ENCODE measurements around the gene GPSM1. TPM values are rescaled to one million over a fixed set of nuclear protein-coding genes. Genes with fewer than 3 reads are reported as not detected.

GPSM1 gene
- total and polyA plus RNA-seq, 5 donors from 2014 or later, result 0.59 to 12.3 (median 1.3) TPM

DNA sequence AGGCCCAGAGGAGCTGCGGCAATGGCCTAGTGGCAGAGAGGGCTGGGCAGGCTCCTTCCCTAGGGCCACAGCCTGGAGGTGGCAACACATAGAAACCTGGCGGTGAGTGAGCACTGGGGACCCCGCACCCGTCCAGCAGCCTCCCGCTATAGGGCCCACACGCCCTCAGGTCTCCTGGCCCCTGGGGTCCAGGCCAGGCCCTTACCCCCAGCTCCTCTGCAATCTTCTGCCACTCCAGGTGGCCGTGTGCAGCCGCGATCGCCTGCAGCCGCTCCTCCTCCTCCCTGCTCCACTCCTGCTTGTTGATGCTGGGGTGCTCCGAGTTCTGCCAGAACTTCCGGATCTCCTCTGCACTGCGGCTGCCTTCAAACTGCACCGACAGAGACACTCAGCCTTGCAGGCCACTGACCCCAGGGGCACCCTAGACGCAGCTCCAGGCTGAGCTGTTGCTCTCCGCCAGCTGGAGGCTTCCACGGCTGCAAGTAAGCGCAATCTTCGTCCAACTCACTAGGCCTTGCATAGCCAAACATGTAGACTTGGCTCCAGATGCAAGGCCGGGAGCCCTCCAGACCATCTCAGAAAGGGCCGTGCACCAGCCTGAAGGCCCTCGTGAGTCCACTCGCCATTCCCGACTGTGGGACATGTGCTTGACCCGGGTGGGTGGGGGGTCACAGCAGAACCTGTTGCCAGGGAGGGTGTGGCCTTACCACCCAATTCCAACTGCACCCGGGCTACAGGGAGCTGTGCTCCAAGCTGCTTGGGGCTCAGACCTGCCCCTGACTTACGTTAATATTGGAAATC is 64.6 kb downstream of the GPSM1 start:
- Histone ChIP-seq H3K27ac (ENCODE audit: insufficient read depth, low read length, poor library complexity, severe bottlenecking) (no peak overlapping the region), H3K4me1 (ENCODE audit: control insufficient read depth, insufficient read depth, low read length, poor library complexity, severe bottlenecking) (no peaks in the 10 kb centered on the region), H3K36me3 (ENCODE audit: control insufficient read depth, insufficient read depth, low read length) (peaks cover 60% of the 10 kb centered on the region), H3K4me3 (ENCODE audit: low read depth, low read length) (no peak overlapping the region), H3K9me3 (ENCODE audit: control insufficient read depth in 2 of 2, low read length in 2 of 2) (no peaks in the 10 kb centered on the region), H3K27me3 (ENCODE audit: control insufficient read depth, insufficient read depth, low read length) (no peaks in the 10 kb centered on the region)
- no peak for DNase-seq
- peaks cover 0 to 4% (median 2%) of the 10 kb centered on the region in 4 donors for H3K4me1 Mint-ChIP-seq
- H3K27ac Mint-ChIP-seq, result no peak overlapping the region
- peak overlapping the region in 1 of 4 donors; percentile 74 for H3K4me3 Mint-ChIP-seq
- no peaks in the 10 kb centered on the region for H3K27me3 Mint-ChIP-seq
- no peaks in the 10 kb centered on the region for H3K9me3 Mint-ChIP-seq
- ATAC-seq (ENCODE audit: low read depth in 2 of 2), result no peak
- peaks cover 21% of the 10 kb centered on the region for H3K36me3 Mint-ChIP-seq

DNA sequence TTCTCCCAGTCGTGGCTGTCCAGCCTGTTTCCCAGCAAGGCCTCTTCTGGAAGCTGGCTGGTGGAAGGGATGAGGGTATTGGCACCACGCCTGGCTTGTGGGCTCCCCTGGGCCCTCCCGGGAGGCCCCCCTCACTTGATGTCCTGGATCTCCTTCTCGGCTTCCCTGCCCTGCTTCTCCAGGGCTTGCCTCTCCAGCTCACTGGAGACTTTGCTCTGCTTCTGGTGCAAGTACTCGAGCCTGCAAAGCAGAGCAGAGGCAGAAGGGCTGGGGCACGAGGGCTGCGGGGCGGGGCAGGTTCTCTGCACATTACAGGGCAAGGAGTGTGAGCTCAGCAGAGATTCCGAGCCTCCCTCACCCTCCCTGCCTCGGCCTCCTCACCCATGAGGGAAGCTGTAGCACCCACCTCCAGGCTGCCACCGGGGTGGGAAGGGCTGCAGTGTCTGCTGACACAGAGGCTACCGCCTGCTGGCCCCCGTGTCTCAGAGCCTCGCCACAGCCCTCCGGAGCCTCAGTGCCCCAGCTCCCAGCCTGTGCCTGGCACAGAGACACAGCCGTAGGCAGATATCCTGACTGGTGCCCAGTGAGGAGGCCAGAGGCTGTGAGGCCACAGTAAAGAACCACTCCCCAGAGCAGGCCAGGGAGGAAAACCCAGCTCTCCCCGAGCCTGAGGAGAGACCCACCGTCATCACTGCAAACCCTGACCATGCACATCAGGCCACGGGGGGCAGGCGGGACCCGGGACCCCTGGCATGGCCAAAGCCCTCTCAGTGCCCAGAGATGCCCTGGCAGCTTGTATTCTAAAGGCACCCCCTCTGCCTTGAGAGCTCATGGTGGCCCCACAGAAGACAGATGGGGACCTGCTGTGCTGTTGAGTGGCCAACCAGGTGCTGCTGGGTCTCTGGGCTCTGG is 65.5 kb downstream of the GPSM1 start:
- Mint-ChIP-seq H3K27me3 (no peaks in the 10 kb centered on the region), H3K9me3 (no peaks in the 10 kb centered on the region), H3K4me1 (peaks cover 0 to 5% (median 2%) of the 10 kb centered on the region in 4 donors), H3K27ac (no peak overlapping the region), H3K36me3 (peaks cover 16% of the 10 kb centered on the region), H3K4me3 (no peak overlapping the region)
- peaks cover 58% of the 10 kb centered on the region for H3K36me3 ChIP-seq (ENCODE audit: control insufficient read depth, insufficient read depth, low read length)
- DNase-seq (no peak), ATAC-seq (ENCODE audit: low read depth in 2 of 2) (no peak)
- no peaks in the 10 kb centered on the region for H3K9me3 ChIP-seq (ENCODE audit: control insufficient read depth in 2 of 2, low read length in 2 of 2)
- H3K4me1 ChIP-seq (ENCODE audit: control insufficient read depth, insufficient read depth, low read length, poor library complexity, severe bottlenecking), result no peaks in the 10 kb centered on the region
- H3K27me3 ChIP-seq (ENCODE audit: control insufficient read depth, insufficient read depth, low read length), result no peaks in the 10 kb centered on the region
- H3K4me3 ChIP-seq (ENCODE audit: low read depth, low read length), result no peak overlapping the region
- H3K27ac ChIP-seq (ENCODE audit: insufficient read depth, low read length, poor library complexity, severe bottlenecking), result no peak overlapping the region

DNA sequence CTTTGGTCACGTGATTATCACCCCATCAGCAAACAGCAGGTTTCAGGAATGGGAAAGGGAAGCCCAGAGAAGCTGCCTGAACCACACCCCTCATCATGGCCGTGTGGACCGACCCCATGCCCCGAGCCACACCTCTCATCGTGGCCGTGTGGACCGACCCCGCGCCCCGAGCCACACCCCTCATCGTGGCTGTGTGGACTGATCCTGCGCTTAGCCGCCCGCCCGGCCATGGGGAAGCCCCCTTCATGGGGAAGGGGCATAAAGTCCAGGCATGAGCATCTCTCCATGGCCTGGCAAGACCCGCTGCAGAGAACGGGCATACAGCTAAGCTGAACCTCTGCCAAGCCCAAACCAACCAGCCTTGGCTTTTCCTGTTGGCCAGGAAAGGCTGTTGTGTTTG is 66.2 kb downstream of the GPSM1 start:
- Mint-ChIP-seq H3K27me3 (no peaks in the 10 kb centered on the region), H3K4me3 (no peak overlapping the region), H3K9me3 (no peaks in the 10 kb centered on the region), H3K27ac (no peak overlapping the region), H3K4me1 (peaks cover 0 to 11% (median 2%) of the 10 kb centered on the region in 4 donors), H3K36me3 (peaks cover 14% of the 10 kb centered on the region)
- Histone ChIP-seq H3K27me3 (ENCODE audit: control insufficient read depth, insufficient read depth, low read length) (no peaks in the 10 kb centered on the region), H3K4me1 (ENCODE audit: control insufficient read depth, insufficient read depth, low read length, poor library complexity, severe bottlenecking) (peaks cover 2% of the 10 kb centered on the region), H3K27ac (ENCODE audit: insufficient read depth, low read length, poor library complexity, severe bottlenecking) (no peak overlapping the region), H3K4me3 (ENCODE audit: low read depth, low read length) (no peak overlapping the region), H3K9me3 (ENCODE audit: control insufficient read depth in 2 of 2, low read length in 2 of 2) (no peaks in the 10 kb centered on the region), H3K36me3 (ENCODE audit: control insufficient read depth, insufficient read depth, low read length) (peaks cover 56% of the 10 kb centered on the region)
- no peak for ATAC-seq (ENCODE audit: low read depth in 2 of 2)
- DNase-seq, result no peak

DNA sequence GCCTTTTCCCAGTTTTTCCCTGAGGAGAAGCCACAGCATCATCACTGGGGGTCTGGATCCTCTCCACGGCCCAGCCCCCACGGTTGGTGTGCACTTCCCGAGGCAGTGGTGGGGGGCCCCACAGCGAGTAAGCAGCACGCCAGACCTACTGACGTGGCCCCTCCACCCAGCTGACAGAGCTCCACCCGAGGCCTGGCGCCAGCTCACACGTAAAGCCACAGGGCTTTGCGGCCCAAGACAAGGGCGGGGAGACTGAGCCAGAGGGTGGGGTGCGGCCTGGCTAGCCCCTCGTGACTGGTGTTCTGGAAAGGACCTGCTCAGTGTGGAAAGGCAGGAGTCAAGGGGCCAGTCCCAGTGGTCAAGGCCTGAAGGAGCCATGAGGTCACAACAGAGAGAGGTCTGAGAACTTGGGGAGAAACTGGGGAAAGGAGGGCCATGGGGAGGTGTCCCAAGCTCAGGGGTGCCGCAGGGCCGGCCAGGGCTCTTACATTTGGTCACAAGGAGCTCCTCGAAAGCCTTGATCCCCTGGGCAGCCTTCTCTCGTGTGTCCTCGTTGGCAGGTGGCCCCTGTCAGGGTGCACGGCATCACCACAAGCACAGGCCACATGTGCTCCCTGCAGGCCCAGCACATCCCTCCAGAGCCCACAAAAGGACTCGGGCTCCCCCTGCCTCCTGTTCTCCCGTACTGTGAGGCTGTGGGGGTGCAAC is 67.1 kb downstream of the GPSM1 start:
- Histone ChIP-seq H3K4me1 (ENCODE audit: control insufficient read depth, insufficient read depth, low read length, poor library complexity, severe bottlenecking) (peaks cover 11% of the 10 kb centered on the region), H3K36me3 (ENCODE audit: control insufficient read depth, insufficient read depth, low read length) (peaks cover 53% of the 10 kb centered on the region), H3K27me3 (ENCODE audit: control insufficient read depth, insufficient read depth, low read length) (no peaks in the 10 kb centered on the region), H3K27ac (ENCODE audit: insufficient read depth, low read length, poor library complexity, severe bottlenecking) (no peak overlapping the region), H3K9me3 (ENCODE audit: control insufficient read depth in 2 of 2, low read length in 2 of 2) (no peaks in the 10 kb centered on the region), H3K4me3 (ENCODE audit: low read depth, low read length) (no peak overlapping the region)
- Mint-ChIP-seq H3K4me3 (no peak overlapping the region), H3K27ac (no peak overlapping the region), H3K9me3 (no peaks in the 10 kb centered on the region), H3K36me3 (peaks cover 13% of the 10 kb centered on the region), H3K4me1 (peaks cover 0 to 20% (median 10%) of the 10 kb centered on the region in 4 donors), H3K27me3 (no peaks in the 10 kb centered on the region)
- ATAC-seq (ENCODE audit: low read depth in 2 of 2) (no peak), DNase-seq (no peak)

DNA sequence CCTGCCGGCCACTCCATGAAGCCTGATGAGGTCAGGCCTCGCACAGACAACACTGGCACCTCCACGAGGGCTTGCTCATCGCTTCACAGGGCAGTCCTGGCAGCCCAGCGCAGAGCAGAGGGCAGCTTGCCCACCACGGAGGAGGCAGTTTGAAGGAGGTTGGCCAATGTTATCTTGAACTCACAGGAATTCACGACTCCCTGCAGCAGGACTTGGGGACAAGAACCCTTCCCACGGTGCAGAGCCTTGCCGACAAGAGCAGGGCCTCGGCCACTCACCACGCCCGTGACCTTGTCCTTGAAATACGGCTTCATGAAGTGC is 67.6 kb downstream of the GPSM1 start:
- peaks cover 50% of the 10 kb centered on the region for H3K36me3 ChIP-seq (ENCODE audit: control insufficient read depth, insufficient read depth, low read length)
- peaks cover 13% of the 10 kb centered on the region for H3K4me1 ChIP-seq (ENCODE audit: control insufficient read depth, insufficient read depth, low read length, poor library complexity, severe bottlenecking)
- H3K27me3 ChIP-seq (ENCODE audit: control insufficient read depth, insufficient read depth, low read length), result no peaks in the 10 kb centered on the region
- no peaks in the 10 kb centered on the region for H3K9me3 ChIP-seq (ENCODE audit: control insufficient read depth in 2 of 2, low read length in 2 of 2)
- Mint-ChIP-seq H3K27me3 (no peaks in the 10 kb centered on the region), H3K36me3 (peaks cover 10% of the 10 kb centered on the region), H3K4me1 (peaks cover 0 to 20% (median 10%) of the 10 kb centered on the region in 4 donors), H3K9me3 (no peaks in the 10 kb centered on the region), H3K27ac (peak overlapping the region in 1 of 3 donors; percentile 52), H3K4me3 (peak overlapping the region in 1 of 4 donors; percentile 57)
- DNase-seq (no peak), ATAC-seq (ENCODE audit: low read depth in 2 of 2) (no peak)
- H3K27ac ChIP-seq (ENCODE audit: insufficient read depth, low read length, poor library complexity, severe bottlenecking), result no peak overlapping the region
- H3K4me3 ChIP-seq (ENCODE audit: low read depth, low read length), result no peak overlapping the region

DNA sequence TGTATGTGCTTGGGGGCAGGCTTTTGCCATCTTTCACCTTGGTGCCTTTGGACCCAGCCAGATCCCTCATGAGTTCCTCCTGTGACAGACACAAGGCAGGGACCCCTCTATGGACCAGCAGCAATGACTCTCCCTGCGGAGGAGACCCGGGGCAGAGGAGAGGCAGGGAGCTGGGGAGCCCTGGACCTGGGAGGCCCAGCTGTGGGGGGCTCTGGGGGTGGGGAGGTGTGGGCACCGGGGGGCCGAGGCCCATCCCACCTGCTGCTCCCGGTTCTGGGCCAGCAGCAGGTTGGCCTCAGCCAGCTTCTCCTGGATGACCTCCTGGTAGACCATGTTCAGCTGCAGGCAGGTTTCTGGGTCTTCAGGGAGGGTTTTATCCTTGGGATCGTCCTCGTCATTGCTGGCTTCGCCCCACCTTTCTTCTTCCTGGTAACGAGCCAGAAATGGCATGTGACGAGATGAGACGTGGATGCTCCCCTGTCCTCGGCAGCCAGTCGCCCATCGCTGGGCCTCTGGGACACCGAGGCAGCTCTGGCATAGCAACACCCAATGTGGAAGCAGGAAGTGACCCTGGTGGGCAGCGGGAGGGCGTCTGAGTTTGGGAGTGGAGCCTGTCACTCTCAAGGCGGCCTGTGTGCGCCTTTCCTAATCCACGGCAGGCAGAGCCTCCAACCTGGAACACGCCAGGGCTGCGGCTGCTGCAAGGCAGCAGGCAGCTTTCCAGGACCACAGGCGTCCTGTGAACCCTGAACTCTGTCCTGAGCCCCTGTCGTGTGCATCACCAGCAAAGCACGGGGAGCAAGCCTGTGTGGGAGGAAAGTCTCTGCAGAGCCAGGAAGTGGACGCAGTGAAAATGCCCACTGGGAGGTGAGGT is 68.2 kb downstream of the GPSM1 start:
- H3K9me3 Mint-ChIP-seq, result no peaks in the 10 kb centered on the region
- peaks cover 0 to 24% (median 10%) of the 10 kb centered on the region in 4 donors for H3K4me1 Mint-ChIP-seq
- no peak for ATAC-seq (ENCODE audit: low read depth in 2 of 2)
- Histone ChIP-seq H3K27ac (ENCODE audit: insufficient read depth, low read length, poor library complexity, severe bottlenecking) (no peak overlapping the region), H3K36me3 (ENCODE audit: control insufficient read depth, insufficient read depth, low read length) (peaks cover 48% of the 10 kb centered on the region), H3K9me3 (ENCODE audit: control insufficient read depth in 2 of 2, low read length in 2 of 2) (no peaks in the 10 kb centered on the region), H3K4me1 (ENCODE audit: control insufficient read depth, insufficient read depth, low read length, poor library complexity, severe bottlenecking) (peaks cover 18% of the 10 kb centered on the region), H3K4me3 (ENCODE audit: low read depth, low read length) (no peak overlapping the region), H3K27me3 (ENCODE audit: control insufficient read depth, insufficient read depth, low read length) (no peaks in the 10 kb centered on the region)
- no peaks in the 10 kb centered on the region for H3K27me3 Mint-ChIP-seq
- peaks cover 9% of the 10 kb centered on the region for H3K36me3 Mint-ChIP-seq
- peak overlapping the region in 1 of 3 donors; percentile 52 for H3K27ac Mint-ChIP-seq
- DNase-seq, result no peak
- H3K4me3 Mint-ChIP-seq, result peak overlapping the region in 2 of 4 donors; percentile 32 to 57

DNA sequence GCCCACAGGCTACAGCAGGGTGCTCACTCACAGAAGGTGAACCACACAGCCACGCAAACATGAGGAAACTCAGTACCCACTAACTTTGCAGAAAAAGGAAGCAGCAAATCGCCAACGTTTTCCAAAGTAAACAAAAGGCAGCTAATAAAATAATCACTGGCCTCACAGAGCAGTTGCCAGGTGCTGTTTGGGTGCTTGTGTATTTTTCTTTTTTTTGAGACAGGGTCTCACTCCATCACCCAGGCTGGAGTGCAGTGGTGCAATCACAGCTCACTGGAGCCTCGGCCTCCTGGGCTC is 68.8 kb downstream of the GPSM1 start:
- DNase-seq (no peak), ATAC-seq (ENCODE audit: low read depth in 2 of 2) (no peak)
- H3K4me3 ChIP-seq (ENCODE audit: low read depth, low read length), result no peak overlapping the region
- no peaks in the 10 kb centered on the region for H3K27me3 ChIP-seq (ENCODE audit: control insufficient read depth, insufficient read depth, low read length)
- peaks cover 46% of the 10 kb centered on the region for H3K36me3 ChIP-seq (ENCODE audit: control insufficient read depth, insufficient read depth, low read length)
- Mint-ChIP-seq H3K4me1 (peaks cover 0 to 25% (median 10%) of the 10 kb centered on the region in 4 donors), H3K27ac (no peak overlapping the region), H3K27me3 (no peaks in the 10 kb centered on the region), H3K36me3 (peaks cover 7% of the 10 kb centered on the region), H3K9me3 (no peaks in the 10 kb centered on the region), H3K4me3 (peak overlapping the region in 1 of 4 donors; percentile 32)
- no peaks in the 10 kb centered on the region for H3K9me3 ChIP-seq (ENCODE audit: control insufficient read depth in 2 of 2, low read length in 2 of 2)
- no peak overlapping the region for H3K27ac ChIP-seq (ENCODE audit: insufficient read depth, low read length, poor library complexity, severe bottlenecking)
- H3K4me1 ChIP-seq (ENCODE audit: control insufficient read depth, insufficient read depth, low read length, poor library complexity, severe bottlenecking), result peaks cover 20% of the 10 kb centered on the region
